Stimulated activated CD8-positive, alpha-beta memory T cell treated with anti-CD3 and anti-CD28 coated beads, Interleukin-12 subunit alpha, Interleukin-12 subunit beta, amount 100 ng/mL, for 4 hours (primary cell): ENCODE measurements around the gene GOLGA6L25.
"Not testable (repeated sequence)": the region's sequence is repeated elsewhere in the genome, so short reads cannot be mapped to it uniquely, and the experiment has no call there.

Experiments used
- DNase-seq: peaks from one replicate; pipeline ENCODE4 v3.0.0-alpha.2; 2020; ENCODE audit warnings: low read depth

Gene GOLGA6L25, protein sequence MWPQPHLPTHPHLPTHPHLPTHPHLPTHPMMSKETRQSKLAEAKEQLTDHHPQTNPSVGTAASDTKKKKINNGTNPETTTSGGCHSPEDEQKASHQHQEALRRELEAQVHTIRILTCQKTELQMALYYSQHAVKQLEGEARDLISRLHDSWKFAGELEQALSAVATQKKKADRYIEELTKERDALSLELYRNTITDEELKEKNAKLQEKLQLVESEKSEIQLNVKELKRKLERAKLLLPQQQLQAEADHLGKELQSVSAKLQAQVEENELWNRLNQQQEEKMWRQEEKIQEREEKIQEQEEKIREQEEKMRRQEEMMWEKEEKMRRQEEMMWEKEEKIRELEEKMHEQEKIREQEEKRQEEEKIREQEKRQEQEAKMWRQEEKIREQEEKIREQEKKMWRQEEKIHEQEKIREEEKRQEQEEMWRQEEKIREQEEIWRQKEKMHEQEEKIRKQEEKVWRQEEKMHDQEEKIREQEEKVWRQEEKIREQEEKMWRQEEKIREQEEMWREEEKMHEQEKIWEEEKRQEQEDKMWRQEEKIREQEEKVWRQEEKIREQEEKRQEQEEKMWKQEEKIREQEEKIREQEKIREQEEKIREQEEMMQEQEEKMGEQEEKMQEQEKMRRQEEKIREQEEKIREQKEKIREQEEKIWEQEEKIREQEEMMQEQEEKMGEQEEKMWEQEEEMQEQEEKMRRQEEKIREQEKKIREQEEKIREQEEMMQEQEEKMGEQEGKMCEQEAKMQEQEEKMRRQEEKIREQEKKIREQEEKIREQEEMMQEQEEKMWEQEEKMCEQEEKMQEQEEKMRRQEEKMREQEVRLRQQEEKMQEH

DNA sequence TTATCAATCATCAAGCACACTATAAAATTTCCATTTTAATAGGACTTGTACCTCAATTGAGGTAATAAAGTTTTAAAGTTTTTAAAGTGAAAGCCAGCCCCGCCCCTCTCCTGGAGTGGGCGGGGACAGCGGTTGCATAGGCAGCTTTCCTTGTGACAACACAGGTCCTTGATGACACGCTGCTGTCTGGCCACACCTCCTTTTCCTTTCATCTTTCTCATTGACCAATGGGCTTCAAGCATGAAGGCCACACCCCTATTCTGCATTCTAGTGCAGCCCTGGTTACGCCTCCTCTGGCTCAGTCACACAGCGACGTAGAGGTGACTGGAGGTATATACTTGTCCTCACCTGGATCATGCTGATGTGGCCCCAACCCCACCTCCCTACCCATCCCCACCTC is at the start of gene GOLGA6L25:
Gene GOLGA6L25, plus strand, starts transcription at position 301 of the 400 bp plus-strand sequence. Its CDS starts 61 bp downstream, at position 362.
- not testable (repeated sequence) for DNase-seq

DNA sequence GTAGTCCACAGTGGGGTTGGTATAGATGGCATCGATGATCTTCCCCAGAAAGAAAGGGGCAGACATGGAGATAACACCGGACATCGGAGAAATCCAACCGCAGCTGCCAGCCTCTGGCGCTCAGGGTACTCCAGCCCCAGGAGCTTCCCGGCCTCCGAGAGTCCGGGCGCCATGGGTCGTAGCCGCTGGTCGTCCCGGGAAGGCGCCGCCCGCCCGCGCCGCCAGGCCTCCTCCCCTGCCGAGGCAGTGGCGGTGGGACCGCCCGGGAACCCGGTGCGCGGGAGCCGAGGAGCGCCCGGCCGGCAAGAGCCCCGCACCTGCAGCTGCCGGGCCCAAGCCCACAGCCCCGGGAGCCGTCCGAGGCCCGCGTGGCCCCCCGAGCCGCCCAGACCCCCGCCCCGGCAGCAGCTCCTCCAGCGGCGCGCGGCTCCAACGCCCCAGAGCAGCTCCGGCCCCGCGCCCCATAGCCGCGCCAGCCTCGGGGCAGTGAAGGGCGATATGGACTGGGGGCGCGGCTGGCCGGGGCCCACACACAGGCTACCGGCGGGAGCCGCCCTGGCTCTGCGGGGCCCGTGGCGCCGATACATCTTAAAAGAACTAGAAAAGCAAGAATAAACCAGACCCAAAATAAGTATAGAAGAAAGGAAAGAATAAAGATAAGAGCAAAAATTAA is 45.0 kb upstream of the GOLGA6L25 start:
- DNase-seq, result not testable (repeated sequence)

DNA sequence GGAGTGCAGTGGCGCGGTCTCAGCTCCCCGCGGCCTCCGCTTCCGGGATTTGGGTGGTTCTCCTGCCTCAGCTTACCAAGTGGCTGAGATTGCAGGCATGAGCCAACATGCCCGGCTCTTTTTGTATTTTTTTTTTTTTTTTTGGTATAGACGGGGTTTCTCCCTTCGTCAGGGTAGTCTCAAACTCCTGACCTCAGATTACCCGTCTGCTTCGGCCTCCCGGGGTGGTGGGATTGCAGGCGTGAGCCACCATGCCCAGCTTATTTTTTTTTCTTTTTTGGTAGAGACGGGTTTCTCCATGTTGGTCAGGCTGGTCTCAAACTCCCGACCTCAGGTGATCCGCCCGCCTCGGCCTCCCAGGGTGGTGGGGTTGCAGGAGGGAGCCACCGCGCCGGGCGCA is 39.2 kb upstream of the GOLGA6L25 start:
- DNase-seq, result not testable (repeated sequence)

DNA sequence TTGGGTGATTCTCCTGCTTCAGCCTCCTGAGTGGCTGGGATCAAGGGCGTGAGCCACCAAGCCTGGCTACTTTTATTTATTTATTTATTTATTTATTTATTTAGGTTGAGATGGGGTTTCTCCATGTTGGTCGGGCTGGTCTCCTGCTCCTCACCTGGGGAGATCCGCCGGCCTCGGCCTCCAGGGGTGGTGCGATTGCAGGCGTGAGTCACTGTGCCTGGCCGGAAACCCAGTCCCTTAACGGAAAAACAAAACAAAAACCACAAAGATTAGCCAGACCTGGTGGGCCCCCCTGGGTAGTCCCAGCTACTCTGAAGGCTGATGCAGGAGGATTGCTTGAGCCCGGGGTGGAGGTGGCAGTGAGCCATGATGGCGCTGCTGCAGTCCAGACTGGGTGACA is 38.2 kb upstream of the GOLGA6L25 start:
- DNase-seq, result not testable (repeated sequence)

DNA sequence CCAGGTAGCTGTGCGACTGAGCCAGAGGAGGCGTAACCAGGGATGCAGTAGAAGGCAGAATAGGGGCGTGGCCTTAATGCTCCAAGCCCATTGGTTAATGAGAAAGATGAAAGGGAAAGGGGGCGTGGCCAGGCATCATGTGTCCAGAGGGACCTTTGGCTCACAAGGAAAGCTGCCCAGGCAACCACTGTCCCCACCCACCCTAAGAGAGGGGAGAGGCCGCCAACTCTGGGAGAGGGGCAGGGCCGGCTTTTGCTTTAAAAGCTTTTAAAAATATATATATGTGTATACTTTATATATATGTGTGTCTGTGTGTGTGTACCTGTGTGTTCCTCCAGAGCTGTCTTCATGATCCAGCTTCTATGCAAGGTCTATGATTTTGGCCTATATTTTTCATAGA is 20.4 kb upstream of the GOLGA6L25 start, which contains the start of gene GOLGA8G:
Gene GOLGA8G, minus strand, starts transcription at position 18 of the 400 bp plus-strand sequence. CDS start 62 bp downstream, outside the sequence.
- not testable (repeated sequence) for DNase-seq

DNA sequence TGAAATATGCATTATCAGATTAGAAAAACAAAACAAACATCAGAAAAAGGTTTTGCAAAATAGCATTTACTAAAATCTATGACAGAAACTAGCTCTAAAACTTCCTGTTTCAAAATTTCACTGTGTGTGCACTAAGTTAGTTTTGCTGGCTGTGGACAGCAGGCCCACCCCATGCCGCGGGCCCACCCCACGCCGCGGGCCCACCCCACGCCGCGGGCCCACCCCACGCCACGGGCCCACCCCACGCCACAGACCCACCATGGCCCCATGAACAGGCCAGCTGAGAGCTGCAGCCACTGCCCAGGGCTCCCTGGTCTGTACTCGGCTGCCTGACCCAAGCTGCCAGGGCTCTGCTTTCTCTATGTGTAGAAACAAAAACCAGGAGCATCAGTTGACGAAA is 20.0 kb downstream of the GOLGA6L25 start:
- not testable (repeated sequence) for DNase-seq

DNA sequence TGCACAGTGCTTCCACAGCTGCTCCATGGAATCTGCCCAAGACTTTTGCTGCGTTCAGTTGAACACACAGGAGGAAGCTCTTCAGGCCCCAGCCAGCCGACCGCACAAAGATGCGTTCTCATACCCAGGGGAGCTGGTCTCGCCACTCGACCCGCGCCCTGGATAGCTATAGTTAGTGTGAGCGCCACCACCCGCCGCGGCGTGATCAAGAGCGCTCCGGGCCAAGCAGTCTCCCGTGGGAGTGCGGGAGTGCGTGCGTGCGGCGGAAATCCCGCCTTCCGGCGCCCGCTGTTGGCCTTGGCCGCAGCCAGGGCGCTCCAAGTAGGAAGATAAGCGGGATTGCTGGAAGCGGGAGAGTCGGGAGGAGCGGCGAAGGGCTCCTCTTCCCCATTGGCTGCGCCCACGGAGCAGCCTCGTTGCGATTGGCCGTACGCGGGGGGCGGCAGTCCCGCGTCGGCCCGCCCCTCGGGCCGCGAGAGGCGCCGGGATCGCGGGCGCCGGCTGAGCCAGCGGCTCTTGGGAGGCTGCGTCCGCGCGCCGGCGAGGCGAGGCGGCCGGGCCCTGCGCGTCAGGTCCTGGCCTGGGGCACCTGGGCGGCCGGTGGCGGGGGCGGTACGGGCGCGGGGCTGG is 35.7 kb downstream of the GOLGA6L25 start:
- not testable (repeated sequence) for DNase-seq

DNA sequence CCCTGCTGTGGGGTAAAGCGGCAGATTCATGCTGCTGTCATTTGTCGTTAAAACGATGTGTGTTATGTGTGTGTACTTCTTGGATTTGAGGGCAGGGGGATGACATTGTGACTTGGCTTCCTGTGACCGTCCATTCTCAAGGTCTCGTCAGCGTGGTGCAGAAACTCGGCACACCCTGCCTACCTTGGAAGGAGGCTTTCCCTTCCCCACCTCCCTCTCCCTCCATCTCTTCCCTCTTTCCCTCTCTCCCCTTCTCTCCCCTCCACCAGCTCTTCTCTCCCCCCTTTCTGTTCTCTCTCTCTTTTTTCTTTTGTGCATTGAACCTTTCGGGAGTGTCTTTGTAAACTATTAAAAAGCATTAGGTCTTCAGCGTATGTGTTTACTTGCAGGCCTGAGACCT is 36.4 kb downstream of the GOLGA6L25 start:
- DNase-seq, result not testable (repeated sequence)

DNA sequence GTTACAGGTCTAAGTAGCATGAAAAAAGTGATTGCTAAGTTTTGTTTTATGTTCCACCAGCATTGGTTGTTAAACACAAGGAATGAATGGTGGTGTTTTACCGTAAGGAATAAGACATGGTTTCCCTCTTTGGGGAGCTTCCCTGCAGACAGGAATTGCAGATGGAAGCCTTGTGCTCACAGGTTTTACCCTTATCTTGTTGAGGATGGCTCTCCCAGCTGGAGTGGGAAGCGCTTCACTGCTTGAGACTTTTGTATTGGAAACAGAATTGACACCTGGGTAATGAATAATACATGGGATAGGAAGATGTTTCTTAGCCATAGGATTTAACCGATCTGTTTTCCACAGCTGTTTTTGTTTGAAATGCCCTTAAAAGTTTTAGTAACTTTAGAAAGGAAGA is 39.0 kb downstream of the GOLGA6L25 start:
- not testable (repeated sequence) for DNase-seq

DNA sequence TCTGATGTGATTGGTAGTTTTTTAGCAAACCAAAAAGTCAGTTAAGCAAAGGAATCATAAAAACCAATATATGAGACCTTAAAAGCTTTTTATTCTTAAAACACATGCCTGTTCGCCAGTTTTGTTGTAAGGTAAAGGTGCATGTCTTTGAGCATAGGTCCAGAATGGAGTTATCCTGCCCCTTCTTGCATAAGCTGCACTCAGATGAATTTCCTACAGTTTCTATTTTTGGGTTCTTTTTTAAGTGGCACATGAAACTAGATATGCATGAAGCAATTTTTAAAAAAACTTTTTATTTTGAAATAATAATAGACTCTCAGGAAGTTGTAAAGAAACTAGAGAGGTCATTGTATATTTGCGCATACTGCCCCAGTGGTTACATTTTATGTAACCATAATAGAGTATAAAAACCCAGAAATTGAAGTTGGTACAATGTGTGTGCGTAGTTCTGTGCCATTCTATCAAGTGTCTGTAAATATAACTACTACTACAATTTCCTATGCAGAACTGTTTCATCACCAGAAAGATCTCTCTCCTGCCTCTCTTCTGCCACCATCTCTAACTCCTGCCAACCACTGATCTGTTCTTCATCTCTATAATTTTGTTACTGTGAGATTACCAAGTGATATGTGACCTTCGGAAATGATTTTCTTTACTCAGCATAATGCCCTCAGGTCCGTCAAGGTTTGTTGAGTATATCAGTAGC is 40.2 kb downstream of the GOLGA6L25 start:
- DNase-seq, result not testable (repeated sequence)

DNA sequence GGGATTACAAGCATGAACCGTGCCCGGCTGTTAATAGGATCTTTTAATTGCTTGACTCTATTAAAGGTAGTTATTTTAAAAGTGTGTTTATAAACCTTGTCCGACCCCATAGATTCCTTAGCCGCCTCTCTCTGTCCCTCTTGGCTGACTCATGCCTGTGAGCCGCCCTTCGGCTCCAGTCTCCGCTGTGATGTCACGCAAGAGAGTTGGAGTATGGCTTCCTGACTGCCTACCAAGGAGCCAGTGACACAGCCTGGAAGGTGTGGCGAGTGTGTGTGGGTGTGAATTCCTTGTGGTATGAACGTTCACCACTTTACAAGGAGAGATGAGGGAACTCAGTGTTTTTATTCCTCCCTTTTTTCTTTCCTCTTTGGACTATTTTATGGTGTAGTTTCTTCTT is 44.1 kb downstream of the GOLGA6L25 start:
- DNase-seq, result not testable (repeated sequence)

DNA sequence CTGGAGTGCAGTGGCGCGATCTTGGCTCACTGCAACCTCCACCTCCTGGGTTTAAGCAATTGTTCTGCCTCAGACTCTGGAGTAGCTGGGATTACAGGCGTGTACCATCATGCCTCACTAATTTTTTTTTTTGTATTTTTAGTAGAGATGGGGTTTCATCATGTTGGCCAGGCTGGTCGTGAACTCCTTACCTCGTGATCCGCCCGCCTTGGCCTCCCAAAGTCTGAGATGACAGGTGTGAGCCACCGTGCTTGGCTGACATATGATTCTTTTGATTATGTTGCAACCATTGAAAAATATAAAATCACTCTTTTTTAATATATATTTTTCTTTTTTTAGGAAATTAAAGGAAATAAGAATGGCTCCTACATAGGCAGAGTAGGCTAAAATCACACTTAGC is 44.8 kb downstream of the GOLGA6L25 start:
- DNase-seq, result not testable (repeated sequence)

DNA sequence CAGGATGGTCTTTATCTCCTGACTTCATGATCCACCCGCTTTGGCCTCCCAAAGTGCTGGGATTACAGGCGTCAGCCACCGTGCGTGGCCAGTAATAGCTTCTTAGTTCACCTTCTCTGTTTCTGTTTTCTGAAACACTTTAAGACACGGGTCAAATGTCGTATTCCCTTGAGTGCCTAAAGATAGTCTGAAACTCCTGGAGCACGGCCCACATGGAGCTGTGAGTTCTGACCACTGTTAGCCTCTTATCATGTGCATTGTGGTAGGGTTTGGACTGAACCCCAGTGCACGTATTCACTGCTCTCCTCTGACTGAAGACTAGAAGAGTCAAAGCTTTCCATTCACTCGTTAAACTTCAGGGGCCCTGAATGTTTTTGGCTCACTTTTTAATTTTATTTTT is 48.8 kb downstream of the GOLGA6L25 start:
- not testable (repeated sequence) for DNase-seq
